HepG2 (cell line): ENCODE measurements around the gene PPM1H. TPM values are rescaled to one million over a fixed set of nuclear protein-coding genes. Genes with fewer than 3 reads are reported as not detected.

Experiments used
- ATAC-seq: fragments of 200-7000 bp; cut with Tn5 transposase; 3 replicates; pipeline ENCODE4 v1.9.1; 2020; ENCODE audit warnings: mild to moderate bottlenecking, moderate library complexity
- BruUV-seq: library from RNA; stranded (reverse); fragments of 400-500 nt; replicated peaks from 2 replicates; lab custom pipeline; 2021; lab: Mats Ljungman, UMichigan
- CTCF ChIA-PET: fragments of 300-600 bp; formaldehyde crosslinking; extraction: SDS; loops from one replicate; lab custom pipeline; 2021; ENCODE audit warnings: low total read pairs, inconsistent platforms, low intra/inter-chr PET ratio; lab: Yijun Ruan, JAX
- POLR2A ChIA-PET: fragments of 350-600 bp; sonication (Branson Sonifier 250); formaldehyde crosslinking; loops from one replicate; lab custom pipeline; 2020; ENCODE audit warnings: antibody characterized with exemption, inconsistent platforms; lab: Yijun Ruan, JAX
- DNase-seq: peaks from one replicate; pipeline ENCODE4 v3.0.0-alpha.2; 2015; ENCODE audit warnings: low spot score
- FAIRE-seq: peaks from 3 replicates; lab custom pipeline; 2011; peaks lifted over from hg19 to GRCh38; lab: Jason Lieb, UNC
- H2AFZ ChIP-seq: one replicate; pipeline ENCODE4 v1.6.1; 2011; ENCODE audit warnings: low read length, inconsistent platforms
- H3K27ac ChIP-seq: fragments of 300-600 bp; 3 replicates; pipeline ENCODE4 v1.8.0; 2011; ENCODE audit warnings: mixed run types, mild to moderate bottlenecking, mixed read lengths, low read length, inconsistent platforms; ENCODE audit not compliant: insufficient read depth; ENCODE audit errors: extremely low read length
- H3K27me3 ChIP-seq, 2 experiments: fragments of 200-600 bp in 1 of 2; 2 replicates in 1 of 2; 3 replicates in 1 of 2; pipeline versions ENCODE4 v1.6.0 to v1.8.0; 2011; ENCODE audit warnings: low read length in 2 of 2, mild to moderate bottlenecking in 2 of 2, moderate library complexity in 2 of 2, inconsistent platforms in 1 of 2; ENCODE audit not compliant: insufficient read depth in 2 of 2, control insufficient read depth in 1 of 2
- H3K36me3 ChIP-seq, 2 experiments: fragments of 200-600 bp in 1 of 2; replicated peaks in 1 of 2; 2 replicates in 1 of 2; 3 replicates in 1 of 2; pipeline versions ENCODE4 v1.5.1 to v1.8.0; 2011; ENCODE audit warnings: low read length in 2 of 2, inconsistent platforms in 1 of 2; ENCODE audit not compliant: insufficient read depth in 2 of 2, control insufficient read depth in 1 of 2
- H3K4me1 ChIP-seq: 2 replicates; pipeline ENCODE4 v1.5.1; 2012; ENCODE audit warnings: low read length, inconsistent platforms; ENCODE audit not compliant: insufficient read depth
- H3K4me2 ChIP-seq: 2 replicates; pipeline ENCODE4 v1.6.0; 2011; ENCODE audit warnings: low read depth, low read length, inconsistent platforms
- H3K4me3 ChIP-seq, 3 experiments: fragments of 200-600 bp in 1 of 3; sonication (generic), shearing (Covaris generic) in 1 of 3; replicated peaks in 1 of 3; 2 replicates each; pipeline ENCODE4 v1.5.1; 2011 to 2016; ENCODE audit warnings: low read length in 3 of 3, inconsistent platforms in 2 of 3, low read depth in 2 of 3, mild to moderate bottlenecking in 2 of 3, control low read depth in 1 of 3, mixed read lengths in 1 of 3; ENCODE audit not compliant: insufficient read depth in 1 of 3
- H3K79me2 ChIP-seq: one replicate; pipeline ENCODE4 v1.6.1; 2011; ENCODE audit warnings: low read length, inconsistent platforms; ENCODE audit not compliant: insufficient read depth
- H3K9ac ChIP-seq: 2 replicates; pipeline ENCODE4 v1.6.0; 2011; ENCODE audit warnings: mild to moderate bottlenecking, low read depth, low read length, inconsistent platforms; ENCODE audit not compliant: insufficient read depth
- H3K9me3 ChIP-seq: 2 replicates; pipeline ENCODE4 v1.5.1; 2012; ENCODE audit warnings: mild to moderate bottlenecking, low read length
- H4K20me1 ChIP-seq: 2 replicates; pipeline ENCODE4 v1.6.0; 2011; ENCODE audit warnings: inconsistent platforms, mild to moderate bottlenecking, low read length, moderate library complexity; ENCODE audit not compliant: insufficient read depth
- JUNB ChIP-seq: sonication (generic); formaldehyde crosslinking; IDR thresholded peaks from 2 replicates; pipeline ENCODE4 v1.8.0; 2022; ENCODE audit warnings: missing genetic modification reagents, mild to moderate bottlenecking, borderline replicate concordance
- MIXL1 ChIP-seq: IDR thresholded peaks from 2 replicates; pipeline ENCODE4 v1.6.1; 2016
- THAP11 ChIP-seq: IDR thresholded peaks from 2 replicates; pipeline ENCODE4 v1.6.1; 2016; ENCODE audit warnings: missing biosample characterization, missing genetic modification reagents
- ZNF333 ChIP-seq: sonication (generic); formaldehyde crosslinking; IDR thresholded peaks from 2 replicates; pipeline ENCODE4 v1.4.0; 2020; ENCODE audit warnings: mild to moderate bottlenecking, missing genetic modification reagents, borderline replicate concordance
- ZNF652 ChIP-seq: IDR thresholded peaks from 2 replicates; pipeline ENCODE4 v1.6.1; 2016; ENCODE audit warnings: low read depth, borderline replicate concordance
- ZNF772 ChIP-seq: sonication (generic); formaldehyde crosslinking; IDR thresholded peaks from 2 replicates; pipeline ENCODE4 v1.5.0; 2020; ENCODE audit warnings: mild to moderate bottlenecking, missing genetic modification reagents
- ZNF850 ChIP-seq: sonication (generic); formaldehyde crosslinking; conservative IDR thresholded peaks from 2 replicates; pipeline ENCODE4 v1.9.0; 2021; ENCODE audit warnings: mild to moderate bottlenecking, missing genetic modification reagents
- WGBS: methylation state at CpG from one replicate; pipeline ENCODE4 v1.1.6; 2017; ENCODE audit warnings: low lambda C conversion rate; 5-methylcytosine and 5-hydroxymethylcytosine counted together
- in situ Hi-C: cut with HindIII; loops from 2 replicates; pipeline ENCODE4 v1.10.0; 2017; ENCODE audit warnings: low pct_unique_long_range_greater_than_20kb; ENCODE audit not compliant: extremely low pct_ligation_motif_present
- intact Hi-C: fragments of 100-400 bp; cut with micrococcal nuclease; formaldehyde crosslinking; loops from one replicate; pipeline ENCODE4 v1.10.0; 2022; ENCODE audit not compliant: unreplicated experiment
- polyA plus RNA-seq, 8 experiments: library from polyadenylated mRNA; depleted of rRNA in 3 of 8; stranded (reverse) in 7 of 8; unstranded in 1 of 8; fragments of >200 nt; fragmentation: Illumina TruSeq in 4 of 8; extraction: Trizol in 4 of 8; gene quantifications; 2 replicates each; pipeline versions ENCODE4 v1.2.1 to v1.2.3, GENCODE V29; 2011 to 2016; ENCODE audit warnings: low read depth in 4 of 8, missing spikeins in 1 of 8, mixed read lengths in 1 of 8; ENCODE audit not compliant: insufficient read depth in 1 of 8
- total RNA-seq, 5 experiments: library from RNA; depleted of rRNA; stranded (reverse); fragments of >200 nt; fragmentation: Illumina TruSeq; extraction: Trizol; gene quantifications; 2 replicates each; pipeline ENCODE4 v1.2.3, GENCODE V29; 2016; ENCODE audit warnings: low read depth in 1 of 5
- TF ChIP-seq, protein P1 (sequence below): sonication (generic); formaldehyde crosslinking; conservative IDR thresholded peaks from 2 replicates; pipeline ENCODE4 v1.4.0; 2020; ENCODE audit warnings: missing genetic modification reagents
- TF ChIP-seq, protein P2 (sequence below): sonication (generic); formaldehyde crosslinking; IDR thresholded peaks from 2 replicates; pipeline ENCODE4 v1.8.0; 2022; ENCODE audit warnings: missing genetic modification reagents, low read depth, mild to moderate bottlenecking, borderline replicate concordance
- TF ChIP-seq, protein P3 (sequence below), 2 experiments: sonication (generic) in 1 of 2; formaldehyde crosslinking in 1 of 2; IDR thresholded peaks; 2 replicates each; pipeline versions ENCODE4 v1.6.1 to v1.9.0; 2014 to 2022; ENCODE audit warnings: antibody characterized with exemption in 1 of 2, borderline replicate concordance in 1 of 2, inconsistent platforms in 1 of 2, low read depth in 1 of 2, missing genetic modification reagents in 1 of 2
- TF ChIP-seq, protein P4 (sequence below): sonication (generic); formaldehyde crosslinking; IDR thresholded peaks from 2 replicates; pipeline ENCODE4 v1.5.1; 2020; ENCODE audit warnings: missing genetic modification reagents, mild to moderate bottlenecking, borderline replicate concordance

The PPM1H gene
- total and polyA plus RNA-seq, 2 of the 13 experiments (the other 11 are each of a cell fraction or from before 2014, with no cell fraction given), result 29.1 to 38.1 TPM

DNA sequence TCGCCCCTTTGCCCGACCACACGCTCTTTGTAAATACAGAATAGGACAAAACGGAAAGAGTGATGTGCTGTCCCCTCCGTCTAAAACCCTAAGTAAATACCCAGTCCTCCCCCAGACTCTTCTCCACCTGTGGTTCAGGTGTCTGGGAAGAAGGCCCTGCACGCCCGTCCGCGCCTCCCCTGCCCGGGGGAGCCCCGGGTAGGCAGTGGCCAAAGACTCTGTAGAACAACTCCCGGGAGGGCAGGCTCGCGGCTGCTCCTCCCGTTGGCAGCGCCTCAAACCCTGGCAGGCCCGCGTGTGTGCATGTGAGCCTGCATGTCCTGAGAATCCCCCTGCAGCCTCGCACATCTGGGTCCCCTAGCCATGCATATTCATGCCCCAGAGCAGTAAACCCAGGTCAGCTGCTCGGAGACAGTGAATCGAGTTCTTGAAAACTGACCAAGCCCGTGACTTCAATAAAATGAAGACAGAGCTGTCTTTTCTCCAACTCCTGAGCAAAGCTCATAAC is 302.5 kb downstream of the PPM1H start:
- Histone ChIP-seq H3K9me3 (no peaks in the 10 kb centered on the region), H3K4me1 (peaks cover 49% of the 10 kb centered on the region), H3K4me2 (peak overlapping the region; percentile 91), H2AFZ (no peak overlapping the region), H4K20me1 (no peaks in the 10 kb centered on the region), H3K79me2 (no peaks in the 10 kb centered on the region), H3K36me3 (no peaks in the 10 kb centered on the region), H3K27ac (no peak overlapping the region), H3K27me3 (no peaks in the 10 kb centered on the region; a peak in 1 of 5 replicates), H3K4me3 (peak overlapping the region; percentile 68 to 75 (median 69)), H3K9ac (peak overlapping the region; percentile 55)
- in situ Hi-C loops (no loop called here), intact Hi-C loops (no loop called here)
- CTCF ChIA-PET, result interaction anchor here (1.3 kb wide), 1 partner anchor 161 kb away, joined by 3 read pairs; no protein-coding TSS in a partner anchor
- BruUV-seq, result no TSS peak
- FAIRE-seq (no peak), DNase-seq (peak; percentile 5), ATAC-seq (peak; percentile 75)
- 12% methylated on average over 6 of the region's 22 CpGs for WGBS
- POLR2A ChIA-PET, result interaction anchor here (1.8 kb wide), 1 partner anchor 30 kb away, joined by 16 read pairs; no protein-coding TSS in a partner anchor
- TF ChIP-seq, protein P1, sequence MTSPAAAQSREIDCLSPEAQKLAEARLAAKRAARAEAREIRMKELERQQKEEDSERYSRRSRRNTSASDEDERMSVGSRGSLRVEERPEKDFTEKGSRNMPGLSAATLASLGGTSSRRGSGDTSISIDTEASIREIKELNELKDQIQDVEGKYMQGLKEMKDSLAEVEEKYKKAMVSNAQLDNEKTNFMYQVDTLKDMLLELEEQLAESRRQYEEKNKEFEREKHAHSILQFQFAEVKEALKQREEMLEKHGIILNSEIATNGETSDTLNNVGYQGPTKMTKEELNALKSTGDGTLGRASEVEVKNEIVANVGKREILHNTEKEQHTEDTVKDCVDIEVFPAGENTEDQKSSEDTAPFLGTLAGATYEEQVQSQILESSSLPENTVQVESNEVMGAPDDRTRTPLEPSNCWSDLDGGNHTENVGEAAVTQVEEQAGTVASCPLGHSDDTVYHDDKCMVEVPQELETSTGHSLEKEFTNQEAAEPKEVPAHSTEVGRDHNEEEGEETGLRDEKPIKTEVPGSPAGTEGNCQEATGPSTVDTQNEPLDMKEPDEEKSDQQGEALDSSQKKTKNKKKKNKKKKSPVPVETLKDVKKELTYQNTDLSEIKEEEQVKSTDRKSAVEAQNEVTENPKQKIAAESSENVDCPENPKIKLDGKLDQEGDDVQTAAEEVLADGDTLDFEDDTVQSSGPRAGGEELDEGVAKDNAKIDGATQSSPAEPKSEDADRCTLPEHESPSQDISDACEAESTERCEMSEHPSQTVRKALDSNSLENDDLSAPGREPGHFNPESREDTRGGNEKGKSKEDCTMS, result no peak
- no peak for TF ChIP-seq ZNF652 (CRISPR knock-in tag)
- TF ChIP-seq, protein P2, sequence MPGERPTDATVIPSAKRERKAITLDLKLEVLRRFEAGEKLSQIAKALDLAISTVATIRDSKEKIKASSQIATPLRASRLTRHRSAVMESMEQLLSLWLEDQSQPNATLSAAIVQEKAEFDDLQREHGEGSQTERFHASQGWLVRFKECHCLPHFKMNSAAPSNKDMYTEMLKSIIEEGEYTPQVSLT (CRISPR knock-in tag), result no peak
- TF ChIP-seq, protein P3, sequence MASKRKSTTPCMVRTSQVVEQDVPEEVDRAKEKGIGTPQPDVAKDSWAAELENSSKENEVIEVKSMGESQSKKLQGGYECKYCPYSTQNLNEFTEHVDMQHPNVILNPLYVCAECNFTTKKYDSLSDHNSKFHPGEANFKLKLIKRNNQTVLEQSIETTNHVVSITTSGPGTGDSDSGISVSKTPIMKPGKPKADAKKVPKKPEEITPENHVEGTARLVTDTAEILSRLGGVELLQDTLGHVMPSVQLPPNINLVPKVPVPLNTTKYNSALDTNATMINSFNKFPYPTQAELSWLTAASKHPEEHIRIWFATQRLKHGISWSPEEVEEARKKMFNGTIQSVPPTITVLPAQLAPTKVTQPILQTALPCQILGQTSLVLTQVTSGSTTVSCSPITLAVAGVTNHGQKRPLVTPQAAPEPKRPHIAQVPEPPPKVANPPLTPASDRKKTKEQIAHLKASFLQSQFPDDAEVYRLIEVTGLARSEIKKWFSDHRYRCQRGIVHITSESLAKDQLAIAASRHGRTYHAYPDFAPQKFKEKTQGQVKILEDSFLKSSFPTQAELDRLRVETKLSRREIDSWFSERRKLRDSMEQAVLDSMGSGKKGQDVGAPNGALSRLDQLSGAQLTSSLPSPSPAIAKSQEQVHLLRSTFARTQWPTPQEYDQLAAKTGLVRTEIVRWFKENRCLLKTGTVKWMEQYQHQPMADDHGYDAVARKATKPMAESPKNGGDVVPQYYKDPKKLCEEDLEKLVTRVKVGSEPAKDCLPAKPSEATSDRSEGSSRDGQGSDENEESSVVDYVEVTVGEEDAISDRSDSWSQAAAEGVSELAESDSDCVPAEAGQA (IDR thresholded peaks at IDR 0.05; ENCODE audit: low read depth), result no peak
- TF ChIP-seq, protein P3 (CRISPR knock-in tag; IDR thresholded peaks at IDR 0.05; ENCODE audit: borderline replicate concordance), result no peak
- TF ChIP-seq, protein P4, sequence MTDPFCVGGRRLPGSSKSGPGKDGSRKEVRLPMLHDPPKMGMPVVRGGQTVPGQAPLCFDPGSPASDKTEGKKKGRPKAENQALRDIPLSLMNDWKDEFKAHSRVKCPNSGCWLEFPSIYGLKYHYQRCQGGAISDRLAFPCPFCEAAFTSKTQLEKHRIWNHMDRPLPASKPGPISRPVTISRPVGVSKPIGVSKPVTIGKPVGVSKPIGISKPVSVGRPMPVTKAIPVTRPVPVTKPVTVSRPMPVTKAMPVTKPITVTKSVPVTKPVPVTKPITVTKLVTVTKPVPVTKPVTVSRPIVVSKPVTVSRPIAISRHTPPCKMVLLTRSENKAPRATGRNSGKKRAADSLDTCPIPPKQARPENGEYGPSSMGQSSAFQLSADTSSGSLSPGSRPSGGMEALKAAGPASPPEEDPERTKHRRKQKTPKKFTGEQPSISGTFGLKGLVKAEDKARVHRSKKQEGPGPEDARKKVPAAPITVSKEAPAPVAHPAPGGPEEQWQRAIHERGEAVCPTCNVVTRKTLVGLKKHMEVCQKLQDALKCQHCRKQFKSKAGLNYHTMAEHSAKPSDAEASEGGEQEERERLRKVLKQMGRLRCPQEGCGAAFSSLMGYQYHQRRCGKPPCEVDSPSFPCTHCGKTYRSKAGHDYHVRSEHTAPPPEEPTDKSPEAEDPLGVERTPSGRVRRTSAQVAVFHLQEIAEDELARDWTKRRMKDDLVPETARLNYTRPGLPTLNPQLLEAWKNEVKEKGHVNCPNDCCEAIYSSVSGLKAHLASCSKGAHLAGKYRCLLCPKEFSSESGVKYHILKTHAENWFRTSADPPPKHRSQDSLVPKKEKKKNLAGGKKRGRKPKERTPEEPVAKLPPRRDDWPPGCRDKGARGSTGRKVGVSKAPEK, result no peak
- 0 out of 2 replicates have a peak, but pooled peaks have one; percentile 10 for TF ChIP-seq ZNF333 (CRISPR knock-in tag)
- TF ChIP-seq MIXL1, result no peak
- no peak for TF ChIP-seq JUNB (CRISPR knock-in tag)
- TF ChIP-seq THAP11, result no peak
- TF ChIP-seq ZNF772 (CRISPR knock-in tag), result 0 out of 2 replicates have a peak, but pooled peaks have one; percentile 36
- TF ChIP-seq ZNF850 (CRISPR knock-in tag), result no peak
